Kidney epithelial cell (primary cell): ENCODE measurements around the gene CTTNBP2. TPM values are rescaled to one million over a fixed set of nuclear protein-coding genes. Genes with fewer than 3 reads are reported as not detected.

Experiments
- DNase-seq: peaks from one replicate; pipeline ENCODE4 v3.0.0-alpha.2; 2010; ENCODE audit warnings: low read depth
- H3K27me3 ChIP-seq: 2 replicates; pipeline ENCODE4 v1.6.0; 2011; ENCODE audit warnings: low read length; ENCODE audit not compliant: control insufficient read depth, insufficient read depth
- H3K36me3 ChIP-seq: 2 replicates; pipeline ENCODE4 v1.5.1; 2011; ENCODE audit warnings: low read length; ENCODE audit not compliant: control insufficient read depth, insufficient read depth
- H3K4me3 ChIP-seq: 2 replicates; pipeline ENCODE4 v1.5.1; 2011; ENCODE audit warnings: low read depth, mild to moderate bottlenecking, control low read depth, low read length
- CTCF ChIP-seq: IDR thresholded peaks from 2 replicates; pipeline ENCODE4 v1.5.1; 2011; ENCODE audit warnings: mild to moderate bottlenecking, moderate library complexity, low read length, control low read depth, inconsistent platforms; ENCODE audit not compliant: insufficient read depth, poor library complexity, severe bottlenecking
- total RNA-seq: library from RNA; depleted of rRNA; stranded (reverse); fragments of >200 nt; gene quantifications from 2 replicates; pipeline ENCODE4 v1.2.3, GENCODE V29; 2015

CTTNBP2 gene
- total RNA-seq, 1 donor from 2014 or later = 5.3 TPM

- no peak for TF ChIP-seq CTCF
- no peaks in the 10 kb centered on the region for H3K27me3 ChIP-seq
- no peaks in the 10 kb centered on the region for H3K36me3 ChIP-seq
- DNase-seq = no peak
- H3K4me3 ChIP-seq = no peak overlapping the region
These were observed 207.9 kb downstream of the CTTNBP2 start for GRCh38 chr7:117665368-117665767.

- Histone ChIP-seq H3K4me3 (no peak overlapping the region), H3K27me3 (no peaks in the 10 kb centered on the region), H3K36me3 (no peaks in the 10 kb centered on the region)
- no peak for TF ChIP-seq CTCF
- DNase-seq = no peak
These were observed 209.2 kb downstream of the CTTNBP2 start for GRCh38 chr7:117664047-117664446.

GRCh38 chr7:117661328-117661727 lies 211.9 kb downstream of the CTTNBP2 start:
- TF ChIP-seq CTCF = no peak
- H3K27me3 ChIP-seq = no peaks in the 10 kb centered on the region
- H3K36me3 ChIP-seq = no peaks in the 10 kb centered on the region
- no peak overlapping the region for H3K4me3 ChIP-seq
- DNase-seq = no peak
